LNCAP (cell line): ENCODE results near the gene TRHDE.

ENCODE experiments used
- CTCF ChIP-seq: fragments of 450-650 bp; IDR thresholded peaks from 2 replicates; pipeline ENCODE4 v1.5.1; 2017; ENCODE audit warnings: mild to moderate bottlenecking

Gene TRHDE

GRCh38 chr12:72511498-72511897 lies 239.3 kb downstream of the TRHDE start:
- no peak for TF ChIP-seq CTCF

- no peak for TF ChIP-seq CTCF
These were observed 239.7 kb downstream of the TRHDE start for GRCh38 chr12:72511906-72512305.

- TF ChIP-seq CTCF = no peak
These were observed 249.2 kb downstream of the TRHDE start for GRCh38 chr12:72521326-72521725.

DNA sequence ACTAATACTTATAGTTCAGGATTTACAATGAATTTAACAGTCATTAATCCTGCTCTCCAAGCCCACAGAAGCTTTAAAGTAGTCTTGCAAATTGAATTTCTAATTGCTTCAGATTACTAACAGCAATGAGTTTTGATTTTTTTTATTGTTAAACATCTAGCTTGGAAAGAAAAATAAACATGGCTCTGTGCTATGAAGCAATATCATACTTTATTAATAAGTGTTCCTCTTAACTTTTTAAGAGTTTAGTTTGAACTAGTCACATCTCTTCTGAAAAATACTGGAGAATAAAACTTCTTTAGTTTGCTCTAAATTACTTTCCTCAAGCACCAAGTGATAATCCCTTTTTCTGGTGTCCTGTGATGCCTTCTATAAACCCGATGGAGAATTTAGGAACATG lies 250.2 kb downstream of the TRHDE start:
- TF ChIP-seq CTCF = no peak

DNA sequence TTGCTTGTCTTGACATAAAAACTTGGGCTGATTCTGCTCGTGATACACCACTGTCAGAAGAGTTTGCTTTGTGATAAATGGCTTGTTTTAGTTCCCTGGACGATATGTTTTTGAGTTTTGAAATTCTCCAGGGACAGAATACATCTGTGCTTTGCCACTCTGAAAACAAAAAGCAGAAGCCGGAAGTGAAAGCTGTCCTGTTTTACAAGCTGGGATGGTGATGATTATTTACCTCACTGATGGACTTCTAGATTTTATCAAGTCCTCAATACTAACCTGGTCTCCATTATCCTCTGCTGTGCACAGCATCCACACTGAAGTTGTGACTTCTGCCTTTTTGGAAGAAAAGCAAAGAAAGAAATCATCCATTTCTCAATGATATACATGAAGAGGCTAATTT lies 251.6 kb downstream of the TRHDE start:
- TF ChIP-seq CTCF = no peak

GRCh38 chr12:72535212-72535990 lies 263.2 kb downstream of the TRHDE start:
- TF ChIP-seq CTCF = no peak

DNA sequence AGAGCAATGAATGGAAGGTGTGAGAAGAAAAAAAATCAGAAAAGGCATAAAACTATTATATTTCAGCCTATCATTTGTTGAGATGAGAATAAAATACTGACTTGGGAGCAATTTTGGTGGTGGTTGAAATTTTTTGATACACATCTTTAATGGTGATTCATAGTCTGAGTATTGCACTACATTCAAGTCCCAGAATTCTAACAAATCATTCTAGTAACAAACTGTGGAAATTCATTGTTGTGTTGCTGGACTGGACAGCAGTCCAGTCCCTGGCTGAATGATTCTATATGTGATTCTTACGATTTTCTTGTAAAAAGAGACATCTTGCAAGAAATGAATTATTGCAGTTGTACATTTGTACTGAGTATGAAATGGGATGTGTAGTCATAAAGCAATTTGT lies 268.6 kb downstream of the TRHDE start:
- TF ChIP-seq CTCF = no peak
